ENCODE results near the gene RBM26. TPM values are rescaled to one million over a fixed set of nuclear protein-coding genes. Genes with fewer than 3 reads are reported as not detected.

Gene RBM26
- total and polyA plus RNA-seq, 2 of the 4 experiments (the other 2 are of a cell fraction) = 17.6 to 18.1 TPM

- no peak overlapping the region for H3K14ac ChIP-seq (replicated peaks; ENCODE audit: low read depth, low read length)
- no peak overlapping the region for H3K18ac ChIP-seq (ENCODE audit: low read depth, low read length)
- no peak overlapping the region for H3K56ac ChIP-seq (ENCODE audit: extremely low read depth, insufficient read depth, low read length)
- TF ChIP-seq ELK1 (IDR thresholded peaks at IDR 0.05; ENCODE audit: borderline replicate concordance, low read depth, low read length) (no peak), SMC3 (IDR thresholded peaks at IDR 0.05; ENCODE audit: low read depth, low read length) (no peak), CHD1 (IDR thresholded peaks at IDR 0.05; ENCODE audit: low read depth, low read length) (no peak)
- H3K9me1 ChIP-seq (ENCODE audit: insufficient read depth, low read length) = no peaks in the 10 kb centered on the region
- H4K91ac ChIP-seq (ENCODE audit: insufficient read depth, low read depth, low read length) = no peak overlapping the region
- H3K4ac ChIP-seq (ENCODE audit: low read depth, low read length) = no peak overlapping the region
- in situ Hi-C loops (cut with MboI; ENCODE audit: low sequenced_read_pairs) = no loop called here
- no peak overlapping the region for H3K9ac ChIP-seq (ENCODE audit: low read depth, low read length)
- H3K27ac ChIP-seq (ENCODE audit: insufficient read depth, low read length) = no peak overlapping the region
- intact Hi-C loops (cut with micrococcal nuclease) = loop anchor here (5.0 kb wide), 1 partner anchor 39 kb away; no protein-coding TSS in a partner anchor
- no peak overlapping the region for H2BK15ac ChIP-seq (ENCODE audit: low read depth, low read length)
- peak overlapping the region; percentile 46 for H2BK5ac ChIP-seq (ENCODE audit: low read depth, low read length, poor library complexity, severe bottlenecking)
- no peak for ATAC-seq (ENCODE audit: low read depth)
- CTCF ChIA-PET = no interaction called here
- H4K5ac ChIP-seq (ENCODE audit: low read depth, low read length) = no peak overlapping the region
- no peak overlapping the region for H2BK120ac ChIP-seq (ENCODE audit: low read depth, low read length)
- WGBS, 2 experiments (ENCODE audit: extremely low coverage in 2 of 2, insufficient read length in 1 of 2) = 100% methylated on average over 1 of the region's 3 CpGs; no CpG with 5 or more reads in 1 of the 2 experiments
- no peak overlapping the region for H2BK20ac ChIP-seq (ENCODE audit: low read depth, low read length)
- H3K4me2 ChIP-seq (ENCODE audit: low read depth, low read length) = no peak overlapping the region
- dilution Hi-C loops (cut with HindIII; ENCODE audit: low sequenced_read_pairs, unreplicated experiment) = no loop called here
- no TSS peak for BruUV-seq (replicated peaks)
- H3K4me1 ChIP-seq (ENCODE audit: control insufficient read depth, insufficient read depth, low read length) = no peaks in the 10 kb centered on the region
- no peaks in the 10 kb centered on the region for H3K27me3 ChIP-seq (ENCODE audit: control insufficient read depth, insufficient read depth, low read length)
- H2AK5ac ChIP-seq (ENCODE audit: low read depth, low read length) = no peak overlapping the region
- H3K79me1 ChIP-seq (ENCODE audit: low read depth in 1 of 2, low read length in 2 of 2) = peaks cover 6% of the 10 kb centered on the region in 2 experiments; a peak in 2 of 4 replicates
- POLR2A ChIA-PET (ENCODE audit: unreplicated experiment) = no interaction called here
- no peak overlapping the region for H4K8ac ChIP-seq (ENCODE audit: low read depth in 2 of 2, low read length in 2 of 2)
- H2AK9ac ChIP-seq (replicated peaks; ENCODE audit: low read depth, low read length, poor library complexity) = no peak overlapping the region
- H3K23ac ChIP-seq (ENCODE audit: low read depth, low read length) = no peak overlapping the region
- H4K20me1 ChIP-seq (ENCODE audit: insufficient read depth, low read length) = no peaks in the 10 kb centered on the region
- no peak overlapping the region for H2AFZ ChIP-seq (replicated peaks; ENCODE audit: low read length, poor library complexity)
- H3K9me3 ChIP-seq (ENCODE audit: control insufficient read depth, insufficient read depth, low read length) = no peaks in the 10 kb centered on the region
- H3K4me3 ChIP-seq (ENCODE audit: insufficient read depth, low read depth, low read length) = no peak overlapping the region
- DNase-seq = no peak
- H3K36me3 ChIP-seq (ENCODE audit: control insufficient read depth, insufficient read depth, low read length) = peaks cover 17% of the 10 kb centered on the region
Observed at GRCh38 chr13:79361299-79361698, 44.8 kb downstream of the RBM26 start.

Data from IMR-90 (cell line).